Spleen (tissue), 13 donors: ENCODE measurements around the gene EOGT. TPM values are rescaled to one million over a fixed set of nuclear protein-coding genes. Genes with fewer than 3 reads are reported as not detected.

Experiments
- DNase-seq: peaks from one replicate; pipeline ENCODE4 v3.0.0-alpha.2; 2020
- H3K27ac ChIP-seq, 8 donors: fragments of 200-600 bp; sonication (generic) in 7 of 8; 1 replicate in 4 of 8; 2 replicates in 4 of 8; pipeline versions ENCODE4 v1.5.0 to v1.8.0; 2016 to 2021; ENCODE audit warnings: inconsistent platforms in 4 of 8, mild to moderate bottlenecking in 4 of 8, moderate library complexity in 1 of 8
- H3K27me3 ChIP-seq, 7 donors: fragments of 200-600 bp; sonication (generic) in 6 of 7; replicated peaks in 1 of 7; 1 replicate in 4 of 7; 2 replicates in 3 of 7; pipeline versions ENCODE4 v1.5.0 to v1.8.0; 2016 to 2021; ENCODE audit warnings: inconsistent platforms in 3 of 7, mild to moderate bottlenecking in 1 of 7
- H3K36me3 ChIP-seq, 6 donors: fragments of 200-600 bp; sonication (generic) in 5 of 6; 1 replicate in 4 of 6; 2 replicates in 2 of 6; pipeline versions ENCODE4 v1.5.0 to v1.8.0; 2016 to 2021; ENCODE audit warnings: inconsistent platforms in 2 of 6
- H3K4me1 ChIP-seq, 6 donors: fragments of 200-600 bp; sonication (generic) in 5 of 6; 1 replicate in 3 of 6; 2 replicates in 3 of 6; pipeline versions ENCODE4 v1.5.0 to v1.8.0; 2016 to 2021; ENCODE audit warnings: inconsistent platforms in 3 of 6
- H3K4me3 ChIP-seq, 8 donors: fragments of 200-600 bp; sonication (generic) in 7 of 8; 1 replicate in 4 of 8; 2 replicates in 4 of 8; pipeline versions ENCODE4 v1.5.0 to v1.8.0; 2016 to 2021; ENCODE audit warnings: inconsistent platforms in 4 of 8, mild to moderate bottlenecking in 4 of 8, moderate library complexity in 2 of 8
- H3K9me3 ChIP-seq, 8 donors: fragments of 200-600 bp; sonication (generic) in 7 of 8; 1 replicate in 4 of 8; 2 replicates in 4 of 8; pipeline versions ENCODE4 v1.5.0 to v1.8.0; 2016 to 2021; ENCODE audit warnings: inconsistent platforms in 4 of 8
- CTCF ChIP-seq, 11 experiments: fragments of 200-600 bp in 7 of 11; fragments of 450-650 bp in 4 of 11; sonication (generic) in 4 of 11; IDR thresholded peaks in 8 of 11; conservative IDR thresholded peaks in 3 of 11; 1 replicate in 7 of 11; 2 replicates in 4 of 11; pipeline versions ENCODE4 v1.4.0 to v1.8.0; 2016 to 2021; ENCODE audit warnings: antibody characterized with exemption in 11 of 11, inconsistent platforms in 4 of 11, mild to moderate bottlenecking in 1 of 11
- POLR2A ChIP-seq, 3 donors: fragments of 450-650 bp; IDR thresholded peaks; one replicate each; pipeline ENCODE4 v1.5.1; 2017; ENCODE audit warnings: antibody characterized with exemption in 3 of 3, mild to moderate bottlenecking in 1 of 3
- POLR2AphosphoS5 ChIP-seq, 3 donors: sonication (generic); formaldehyde crosslinking; IDR thresholded peaks; one replicate each; pipeline ENCODE4 v1.5.1; 2017; ENCODE audit warnings: antibody characterized with exemption in 3 of 3
- WGBS, 5 donors: extraction: QIAGEN DNeasy Blood & Tissue Kit in 3 of 5; methylation state at CpG; one replicate each; pipeline versions ENCODE4 v1.1.5 to v1.1.7; 2013 to 2018; 5-methylcytosine and 5-hydroxymethylcytosine counted together
- intact Hi-C: fragments of 100-400 bp; cut with DNase I; formaldehyde crosslinking; loops from one replicate; pipeline ENCODE4 v1.15.0; 2023; ENCODE audit warnings: low total_unique reads
- long read RNA-seq, 2 donors: transcript quantifications; one replicate each; lab custom pipeline, GENCODE V29; 2026
- polyA plus RNA-seq, 3 donors: library from polyadenylated mRNA; stranded (reverse); fragments of 200-250 nt; gene quantifications; one replicate each; pipeline ENCODE4 v1.2.1, GENCODE V29; 2013
- total RNA-seq, 7 donors: library from RNA; depleted of rRNA in 3 of 7; stranded (reverse); fragments of >200 nt in 3 of 7; fragmentation: NEBNext Ultra II Directional in 4 of 7; extraction: Animal tissue kit (Norgen Biotek cat#: 25700) in 4 of 7; gene quantifications; one replicate each; pipeline versions ENCODE4 v1.1.0 to v1.2.1, GENCODE V29; 2016 to 2021
- donor health status: healthy with polysubstance abuse.
- donor health status: DM: no; HTN: no; CAD: no; lungs with moderate emphysema.
- donor health status: DM: no; HTN: no; CAD: no.
- donor health status: Bipolar disorder and iron deficiency.
- donor health status: healthy.
- donor health status: DM: no; HTN: no; CAD: no.
- donor health status: DM: yes; HTN: yes; CAD: no.

Gene EOGT
- total RNA-seq (10 to 100 TPM; 20.5 to 30.9 (median 29.2) TPM), polyA plus RNA-seq (10 to 100 TPM in 2 of 3 donors, 1 to 10 TPM in 1; 9.2 to 14.8 (median 14.4) TPM)
- long read RNA-seq, donor 1, transcript EOGT-210 (1 exons, 1,931 nt), result major isoform, 10 of 10 reads
- long read RNA-seq, donor 1, partial matches to known transcripts, result 0 of 10 reads
- long read RNA-seq, donor 1, other reads (novel, unspliced or antisense), result 0 of 10 reads
- long read RNA-seq, donor 2, partial matches to known transcripts, result 0 of 3 reads
- long read RNA-seq, donor 2, other reads (novel, unspliced or antisense), result 0 of 3 reads

DNA sequence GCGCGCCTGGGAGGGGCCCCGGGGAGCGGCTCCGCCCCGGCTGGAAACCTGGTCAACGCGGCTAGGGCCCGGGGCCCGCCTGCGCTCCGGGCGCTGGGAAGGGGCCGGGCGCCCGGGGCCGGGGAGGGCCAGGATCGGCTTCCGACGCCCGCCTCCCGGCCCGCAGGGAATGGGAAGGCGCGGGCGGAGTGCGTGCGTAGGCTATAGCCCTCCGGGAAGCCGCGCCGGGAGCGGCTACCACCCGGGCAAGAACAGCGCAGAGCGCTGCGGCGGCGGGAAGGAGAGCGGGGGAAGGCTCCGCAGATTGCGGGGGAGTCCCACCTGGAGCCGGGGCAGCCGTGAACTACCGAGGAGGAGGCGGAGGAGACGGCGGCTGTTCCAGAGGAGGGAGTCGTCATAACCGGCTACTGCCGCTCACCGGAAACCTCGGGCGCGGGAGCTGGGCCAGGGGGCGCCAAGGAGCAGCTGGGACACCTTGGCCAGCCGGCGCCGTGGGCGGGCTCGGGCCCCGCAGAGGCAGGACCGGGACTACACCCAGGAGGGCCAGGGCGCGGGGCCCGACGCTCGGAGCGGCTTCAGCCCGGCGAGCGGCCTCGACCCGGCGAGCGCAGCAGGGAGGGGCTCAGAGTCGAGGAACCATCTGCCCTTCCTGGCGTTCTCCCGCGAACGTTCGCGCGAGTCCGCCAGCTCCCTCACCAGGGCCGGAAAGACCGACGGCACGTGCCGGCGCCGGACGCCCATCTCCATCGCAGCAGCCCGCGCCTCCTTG, at the start of gene EOGT:
TSS of gene EOGT (minus strand) at position 432 of the 769 bp plus-strand sequence. CDS start 3,838 bp downstream, outside the sequence.
- intact Hi-C loops, result no loop called here
- no peaks in the 10 kb centered on the region for H3K27me3 ChIP-seq
- DNase-seq, result peak; percentile 95
- H3K9me3 ChIP-seq, result no peaks in the 10 kb centered on the region
- peak within 1 kb of the TSS; percentile 89 to 96 (median 93) for H3K27ac ChIP-seq
- peaks cover 7 to 30% (median 22%) of the 10 kb centered on the region in 6 donors for H3K4me1 ChIP-seq
- 0 to 1% (median 0%) methylated on average over 24 to 96 of the region's 96 CpGs for WGBS, 5 donors
- H3K36me3 ChIP-seq, result peaks cover 0 to 27% (median 2%) of the 10 kb centered on the region in 6 donors
- peak in 1 of 3 donors; percentile 6 for TF ChIP-seq POLR2A (IDR thresholded peaks at IDR 0.05)
- peak in 9 of 11 experiments; percentile 19 to 68 (median 58) for TF ChIP-seq CTCF (IDR thresholded peaks at IDR 0.05 in 8 of 11, conservative IDR thresholded peaks at IDR 0.05 in 3 of 11)
- TF ChIP-seq POLR2AphosphoS5 (IDR thresholded peaks at IDR 0.05), result peak; percentile 78 to 90 (median 84)
- peak within 1 kb of the TSS; percentile 70 to 91 (median 81) for H3K4me3 ChIP-seq

DNA sequence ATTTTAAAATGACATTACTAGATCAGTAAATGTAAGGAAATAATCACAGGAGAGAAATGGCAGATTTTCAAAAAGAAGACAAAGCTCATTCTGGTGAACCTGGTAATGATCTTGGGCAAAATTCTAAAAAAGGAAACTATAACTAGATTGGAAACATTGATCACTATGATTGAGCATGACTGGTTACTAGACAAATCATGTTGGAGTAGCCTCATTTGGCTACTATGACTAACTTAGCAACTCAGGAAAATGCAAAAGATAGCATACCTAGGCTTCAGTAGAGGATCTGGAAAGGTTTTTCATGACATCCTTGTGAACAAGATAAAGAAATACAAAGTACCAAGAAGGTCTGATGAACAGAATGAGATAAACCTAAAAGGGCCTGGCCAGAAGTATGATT, 46.2 kb upstream of the EOGT start:
- Histone ChIP-seq H3K36me3 (peaks cover 8 to 100% (median 52%) of the 10 kb centered on the region in 6 donors), H3K27me3 (no peaks in the 10 kb centered on the region), H3K27ac (peak overlapping the region in 6 of 8 donors; percentile 63 to 82 (median 78)), H3K4me1 (peaks cover 6 to 49% (median 21%) of the 10 kb centered on the region in 6 donors), H3K4me3 (no peak overlapping the region), H3K9me3 (no peaks in the 10 kb centered on the region)
- intact Hi-C loops, result no loop called here
- TF ChIP-seq CTCF (IDR thresholded peaks at IDR 0.05 in 8 of 11, conservative IDR thresholded peaks at IDR 0.05 in 3 of 11) (no peak), POLR2AphosphoS5 (IDR thresholded peaks at IDR 0.05) (no peak)
- no peak for DNase-seq

DNA sequence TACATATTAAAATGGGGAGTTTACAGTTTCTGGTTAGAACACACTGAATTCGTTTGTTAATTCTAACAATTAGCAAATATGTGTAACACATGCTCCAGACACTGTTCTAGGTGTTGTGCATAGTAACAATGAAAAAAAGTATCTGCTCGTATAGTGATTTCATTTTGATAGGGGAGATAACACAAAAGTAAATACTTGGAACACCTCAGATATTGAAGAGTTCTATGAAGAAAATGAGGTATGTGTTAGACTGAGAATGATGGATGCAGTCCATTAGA, 45.4 kb upstream of the EOGT start:
- no peak for DNase-seq
- Histone ChIP-seq H3K27me3 (no peaks in the 10 kb centered on the region), H3K4me1 (peaks cover 6 to 42% (median 18%) of the 10 kb centered on the region in 6 donors), H3K9me3 (no peaks in the 10 kb centered on the region), H3K27ac (peak overlapping the region; percentile 55 to 82 (median 74)), H3K4me3 (no peak overlapping the region), H3K36me3 (peaks cover 8 to 100% (median 56%) of the 10 kb centered on the region in 6 donors)
- 78 to 88% (median 82%) methylated on average over 2 of the region's 2 CpGs for WGBS, 5 donors
- intact Hi-C loops, result no loop called here
- TF ChIP-seq POLR2AphosphoS5 (IDR thresholded peaks at IDR 0.05), result no peak
- TF ChIP-seq POLR2A (IDR thresholded peaks at IDR 0.05), result no peak
- TF ChIP-seq CTCF (IDR thresholded peaks at IDR 0.05 in 8 of 11, conservative IDR thresholded peaks at IDR 0.05 in 3 of 11), result no peak
